Panc1 (cell line): Measurements from ENCODE around the gene BTBD1. TPM values are rescaled to one million over a fixed set of nuclear protein-coding genes. Genes with fewer than 3 reads are reported as not detected.
A peak's percentile ranks its signal among the peaks of the same experiment; 100 is the strongest.

Source experiments
- ATAC-seq: fragments of 200-7000 bp; cut with Tn5 transposase; 2 replicates; pipeline ENCODE4 v1.9.1; 2020; ENCODE audit warnings: mild to moderate bottlenecking, moderate library complexity
- BruUV-seq: library from RNA; stranded (reverse); fragments of 400-500 nt; replicated peaks from 2 replicates; lab custom pipeline; 2021; lab: Mats Ljungman, UMichigan
- CTCF ChIA-PET: fragments of 300-600 bp; sonication (Branson Sonifier 250); formaldehyde crosslinking; loops from one replicate; lab custom pipeline; 2022; ENCODE audit warnings: antibody characterized with exemption; lab: Charles Lee
- POLR2A ChIA-PET: fragments of 300-600 bp; sonication (Branson Sonifier 250); formaldehyde crosslinking; loops from one replicate; lab custom pipeline; 2022; ENCODE audit warnings: antibody characterized with exemption; lab: Charles Lee
- DNase-seq: peaks from one replicate; pipeline ENCODE4 v3.0.0-alpha.2; 2010; ENCODE audit warnings: low read depth, low spot score
- H3K27ac ChIP-seq: 2 replicates; pipeline ENCODE4 v1.5.1; 2011; ENCODE audit warnings: mild to moderate bottlenecking, low read length, inconsistent platforms
- H3K27me3 ChIP-seq: fragments of 200-500 bp; sonication (Bioruptor generic); 2 replicates; pipeline ENCODE4 v1.6.0; 2014; ENCODE audit warnings: low read length, inconsistent platforms; ENCODE audit not compliant: control insufficient read depth, insufficient read depth
- H3K36me3 ChIP-seq: fragments of 200-500 bp; sonication (Bioruptor generic); 2 replicates; pipeline ENCODE4 v1.5.1; 2014; ENCODE audit warnings: inconsistent platforms, mild to moderate bottlenecking, low read length, moderate library complexity; ENCODE audit not compliant: control insufficient read depth, insufficient read depth
- H3K4me1 ChIP-seq: 2 replicates; pipeline ENCODE4 v1.5.1; 2011; ENCODE audit warnings: inconsistent platforms, mild to moderate bottlenecking, low read length, moderate library complexity; ENCODE audit not compliant: control insufficient read depth, insufficient read depth
- H3K4me3 ChIP-seq, 2 experiments: 2 replicates each; pipeline ENCODE4 v1.5.1; 2011 to 2012; ENCODE audit warnings: low read depth in 2 of 2, low read length in 2 of 2, mild to moderate bottlenecking in 2 of 2, inconsistent platforms in 1 of 2, moderate library complexity in 1 of 2
- H3K9me3 ChIP-seq: fragments of 200-500 bp; sonication (Bioruptor generic); 2 replicates; pipeline ENCODE4 v1.5.1; 2014; ENCODE audit warnings: low read depth, mild to moderate bottlenecking, inconsistent platforms, low read length, moderate library complexity; ENCODE audit not compliant: control insufficient read depth, insufficient read depth
- CTCF ChIP-seq: fragments of 450-650 bp; IDR thresholded peaks from 2 replicates; pipeline ENCODE4 v1.5.1; 2017; ENCODE audit warnings: mild to moderate bottlenecking
- POLR2AphosphoS5 ChIP-seq: IDR thresholded peaks from 2 replicates; pipeline ENCODE4 v1.6.1; 2012; ENCODE audit warnings: mild to moderate bottlenecking, low read depth, low read length, moderate library complexity
- REST ChIP-seq, 2 experiments: IDR thresholded peaks; 2 replicates each; pipeline ENCODE4 v1.6.1; 2011 to 2012; ENCODE audit warnings: low read depth in 2 of 2, control low read depth in 1 of 2, low read length in 1 of 2, mild to moderate bottlenecking in 1 of 2, moderate library complexity in 1 of 2; ENCODE audit not compliant: insufficient read depth in 1 of 2
- SIN3A ChIP-seq: IDR thresholded peaks from 2 replicates; pipeline ENCODE4 v1.6.1; 2012; ENCODE audit warnings: low read depth, mild to moderate bottlenecking, low read length, moderate library complexity, borderline replicate concordance; ENCODE audit not compliant: insufficient read depth
- TCF7L2 ChIP-seq: IDR thresholded peaks from 2 replicates; pipeline ENCODE4 v1.6.1; 2011; ENCODE audit warnings: mild to moderate bottlenecking, low read depth, low read length, inconsistent platforms
- in situ Hi-C: cut with HindIII; loops from 2 replicates; pipeline ENCODE4 v1.10.0; 2016; ENCODE audit warnings: low sequenced_read_pairs, low pct_unique_long_range_greater_than_20kb
- intact Hi-C: fragments of 100-400 bp; cut with micrococcal nuclease; formaldehyde crosslinking; loops from one replicate; pipeline ENCODE4 v1.10.0; 2022; ENCODE audit not compliant: unreplicated experiment
- total RNA-seq: library from RNA; stranded (reverse); gene quantifications from one replicate; pipeline ENCODE4 v1.2.1, GENCODE V29; 2021; ENCODE audit not compliant: unreplicated experiment

Gene BTBD1
- total RNA-seq, 1 experiment from 2014 or later = 88.4 TPM

- intact Hi-C loops = no loop called here
Measured at GRCh38 chr15:82992436-82992998, 74.5 kb downstream of the BTBD1 start.

DNA sequence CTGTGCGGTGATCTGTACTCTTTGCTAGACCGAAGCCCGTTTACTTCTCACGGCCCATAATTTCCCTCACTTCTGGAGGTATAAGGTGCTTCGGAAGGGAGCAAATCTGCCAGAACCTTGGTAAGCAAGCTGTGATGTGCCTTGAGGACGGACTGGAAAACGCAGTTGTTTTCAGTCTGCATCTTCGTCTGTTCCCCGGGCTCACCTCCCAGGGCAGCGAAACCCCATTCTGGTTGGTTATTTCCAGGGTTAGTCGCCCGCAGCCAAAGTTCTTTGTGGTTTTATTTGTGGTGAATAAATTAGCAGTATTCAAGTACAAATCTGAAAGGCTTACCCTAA is 80.6 kb downstream of the BTBD1 start:
- no peaks in the 10 kb centered on the region for H3K9me3 ChIP-seq
- TF ChIP-seq REST (IDR thresholded peaks at IDR 0.05; ENCODE audit: insufficient read depth in 1 of 2, low read depth in 2 of 2, low read length in 1 of 2) (no peak), POLR2AphosphoS5 (no peak), CTCF (no peak), TCF7L2 (no peak), SIN3A (no peak)
- intact Hi-C loops = no loop called here
- H3K27ac ChIP-seq = peak overlapping the region; percentile 99
- peak overlapping the region; percentile 98 to 100 for H3K4me3 ChIP-seq
- ChIA-PET POLR2A (interaction anchor here (0.7 kb wide), 1 partner anchor 417 kb away, joined by 3 read pairs; no protein-coding TSS in a partner anchor), CTCF (no interaction called here)
- BruUV-seq = TSS peak; percentile 92
- DNase-seq (no peak), ATAC-seq (peak; percentile 49)
- peaks cover 13% of the 10 kb centered on the region for H3K36me3 ChIP-seq
- in situ Hi-C loops = no loop called here
- H3K4me1 ChIP-seq = peaks cover 5% of the 10 kb centered on the region
- H3K27me3 ChIP-seq = no peaks in the 10 kb centered on the region

More at GRCh38 chr15:82992436-82992998, 74.5 kb downstream of the BTBD1 start:
- DNase-seq = no peak
- TF ChIP-seq SIN3A (no peak), POLR2AphosphoS5 (no peak), TCF7L2 (no peak), REST (IDR thresholded peaks at IDR 0.05; ENCODE audit: insufficient read depth in 1 of 2, low read depth in 2 of 2, low read length in 1 of 2) (no peak), CTCF (no peak)
- no peaks in the 10 kb centered on the region for H3K9me3 ChIP-seq
- no peak overlapping the region for H3K4me3 ChIP-seq
- ATAC-seq = peak; percentile 61; the same call in 1 of the 2 replicates
- H3K27ac ChIP-seq = no peak overlapping the region
- peaks cover 10% of the 10 kb centered on the region for H3K36me3 ChIP-seq
- in situ Hi-C loops = no loop called here
- no peaks in the 10 kb centered on the region for H3K27me3 ChIP-seq
- ChIA-PET CTCF (interaction anchor here (0.7 to 1.7 kb wide), 2 partner anchors 26 to 143 kb away, joined by 5 read pairs; no protein-coding TSS in a partner anchor), POLR2A (no interaction called here)
- H3K4me1 ChIP-seq = no peaks in the 10 kb centered on the region; the same call in 1 of the 2 replicates
- no TSS peak for BruUV-seq
